Fibroblast of the aortic adventitia (primary cell): ENCODE results near the gene OTX2. TPM values are rescaled to one million over a fixed set of nuclear protein-coding genes. Genes with fewer than 3 reads are reported as not detected.

Experiments used
- DNase-seq: peaks from one replicate; pipeline ENCODE4 v3.0.0-alpha.2; 2010; ENCODE audit warnings: low read depth
- H3K4me3 ChIP-seq: 2 replicates; pipeline ENCODE4 v1.5.1; 2011; ENCODE audit warnings: low read depth, mild to moderate bottlenecking, control low read depth, low read length, moderate library complexity
- total RNA-seq: library from RNA; depleted of rRNA; stranded (reverse); fragments of >200 nt; gene quantifications from 2 replicates; pipeline ENCODE4 v1.2.3, GENCODE V29; 2012; ENCODE audit warnings: low replicate concordance
- TF ChIP-seq, protein P1 (sequence below): IDR thresholded peaks from 2 replicates; pipeline ENCODE4 v1.5.1; 2011; ENCODE audit warnings: mild to moderate bottlenecking, low read length, control low read depth, inconsistent platforms; ENCODE audit not compliant: insufficient read depth

The OTX2 gene
- total RNA-seq, 1 donor = not detected

DNA sequence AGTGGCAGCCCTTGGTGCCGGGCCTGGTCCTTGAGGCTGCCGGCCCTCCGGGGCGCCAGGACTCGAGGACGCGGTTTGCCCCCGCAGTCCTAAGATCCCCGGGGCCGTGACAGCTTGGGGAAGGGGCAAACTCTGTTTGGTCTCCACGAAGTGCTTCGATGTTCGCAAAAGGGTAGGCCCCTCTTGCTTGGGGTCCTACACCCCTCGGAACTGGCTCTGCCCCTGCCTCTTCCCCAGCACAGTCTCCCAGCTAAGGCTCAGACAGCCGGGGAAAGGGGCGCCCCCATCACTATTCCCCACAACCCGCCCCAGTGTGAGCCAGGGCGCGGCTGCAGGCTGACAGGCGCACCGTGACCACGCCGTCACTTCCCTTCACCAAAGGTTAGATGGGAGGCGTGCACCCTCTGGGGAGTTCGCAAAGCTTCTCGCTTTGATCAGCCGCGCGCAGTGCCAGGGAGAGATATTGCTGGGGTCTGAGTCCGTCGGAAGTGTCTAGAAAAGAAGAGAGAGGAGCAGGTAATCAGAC, 7.2 kb upstream of the OTX2 start:
- no peak for DNase-seq
- H3K4me3 ChIP-seq = no peak overlapping the region
- TF ChIP-seq, protein P1, sequence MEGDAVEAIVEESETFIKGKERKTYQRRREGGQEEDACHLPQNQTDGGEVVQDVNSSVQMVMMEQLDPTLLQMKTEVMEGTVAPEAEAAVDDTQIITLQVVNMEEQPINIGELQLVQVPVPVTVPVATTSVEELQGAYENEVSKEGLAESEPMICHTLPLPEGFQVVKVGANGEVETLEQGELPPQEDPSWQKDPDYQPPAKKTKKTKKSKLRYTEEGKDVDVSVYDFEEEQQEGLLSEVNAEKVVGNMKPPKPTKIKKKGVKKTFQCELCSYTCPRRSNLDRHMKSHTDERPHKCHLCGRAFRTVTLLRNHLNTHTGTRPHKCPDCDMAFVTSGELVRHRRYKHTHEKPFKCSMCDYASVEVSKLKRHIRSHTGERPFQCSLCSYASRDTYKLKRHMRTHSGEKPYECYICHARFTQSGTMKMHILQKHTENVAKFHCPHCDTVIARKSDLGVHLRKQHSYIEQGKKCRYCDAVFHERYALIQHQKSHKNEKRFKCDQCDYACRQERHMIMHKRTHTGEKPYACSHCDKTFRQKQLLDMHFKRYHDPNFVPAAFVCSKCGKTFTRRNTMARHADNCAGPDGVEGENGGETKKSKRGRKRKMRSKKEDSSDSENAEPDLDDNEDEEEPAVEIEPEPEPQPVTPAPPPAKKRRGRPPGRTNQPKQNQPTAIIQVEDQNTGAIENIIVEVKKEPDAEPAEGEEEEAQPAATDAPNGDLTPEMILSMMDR = no peak

DNA sequence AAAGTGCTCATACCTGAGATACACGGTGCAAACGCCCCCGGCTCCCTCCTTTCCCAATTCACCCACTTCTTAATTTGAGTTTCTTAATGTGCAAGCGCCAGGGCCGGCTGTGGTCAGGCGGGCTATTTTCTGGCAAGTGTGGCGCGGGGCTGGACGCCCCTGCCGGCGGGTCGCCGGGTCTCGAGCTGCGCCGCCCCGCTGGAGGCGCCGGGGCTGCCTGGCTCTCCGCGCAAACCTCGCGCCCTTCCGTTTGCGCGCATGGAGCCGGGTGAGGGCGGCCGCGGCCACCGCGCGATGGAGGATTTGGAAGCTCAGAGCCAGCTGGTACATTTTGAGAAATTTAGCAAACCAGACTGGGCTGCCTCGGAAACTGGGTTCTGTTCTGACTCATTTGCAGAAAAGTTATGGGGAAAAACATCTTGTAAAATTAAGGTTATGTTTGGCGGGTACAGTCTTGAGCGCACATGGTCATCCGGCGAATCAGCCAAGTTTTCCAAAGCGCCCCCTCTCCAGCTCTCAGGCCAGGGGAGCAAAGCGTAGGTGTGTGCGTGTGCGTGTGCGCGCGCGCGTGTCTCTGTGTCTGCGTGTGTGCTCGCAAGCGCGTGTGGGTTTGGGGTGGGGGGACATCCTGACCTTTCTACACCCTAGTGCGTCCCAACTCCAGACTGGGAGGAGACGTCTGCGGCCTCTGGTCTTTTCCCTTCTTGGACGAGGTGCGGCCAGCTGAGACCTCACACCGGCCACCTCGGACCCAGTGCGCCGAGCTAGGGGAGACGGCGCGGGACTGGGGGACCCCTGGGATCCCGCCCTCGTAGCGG, 6.5 kb upstream of the OTX2 start:
- DNase-seq = no peak
- TF ChIP-seq, protein P1 = no peak

DNA sequence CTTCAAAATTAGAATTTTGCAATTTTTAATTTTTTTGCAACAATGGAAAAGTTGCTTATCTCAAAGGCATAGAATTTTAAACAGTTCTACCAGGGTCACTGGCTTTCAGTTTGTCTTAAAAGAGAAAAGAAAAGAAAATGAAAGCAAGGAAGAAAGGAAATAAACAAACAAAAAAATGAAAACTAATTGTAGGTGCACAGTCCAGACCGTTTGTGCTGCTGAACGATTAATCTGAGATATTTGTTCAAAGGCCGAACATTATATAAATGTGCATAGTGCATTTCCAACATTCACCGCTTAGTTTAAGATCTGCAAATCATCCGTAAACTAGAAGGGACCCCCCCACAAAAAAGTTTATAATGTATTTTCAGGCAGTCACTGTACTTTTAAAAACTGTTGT, 5.5 kb upstream of the OTX2 start:
- TF ChIP-seq, protein P1 = no peak
- no peak for DNase-seq
- no peak overlapping the region for H3K4me3 ChIP-seq

More for the DNA sequence above, 6.5 kb upstream of the OTX2 start:
- no peak overlapping the region for H3K4me3 ChIP-seq

DNA sequence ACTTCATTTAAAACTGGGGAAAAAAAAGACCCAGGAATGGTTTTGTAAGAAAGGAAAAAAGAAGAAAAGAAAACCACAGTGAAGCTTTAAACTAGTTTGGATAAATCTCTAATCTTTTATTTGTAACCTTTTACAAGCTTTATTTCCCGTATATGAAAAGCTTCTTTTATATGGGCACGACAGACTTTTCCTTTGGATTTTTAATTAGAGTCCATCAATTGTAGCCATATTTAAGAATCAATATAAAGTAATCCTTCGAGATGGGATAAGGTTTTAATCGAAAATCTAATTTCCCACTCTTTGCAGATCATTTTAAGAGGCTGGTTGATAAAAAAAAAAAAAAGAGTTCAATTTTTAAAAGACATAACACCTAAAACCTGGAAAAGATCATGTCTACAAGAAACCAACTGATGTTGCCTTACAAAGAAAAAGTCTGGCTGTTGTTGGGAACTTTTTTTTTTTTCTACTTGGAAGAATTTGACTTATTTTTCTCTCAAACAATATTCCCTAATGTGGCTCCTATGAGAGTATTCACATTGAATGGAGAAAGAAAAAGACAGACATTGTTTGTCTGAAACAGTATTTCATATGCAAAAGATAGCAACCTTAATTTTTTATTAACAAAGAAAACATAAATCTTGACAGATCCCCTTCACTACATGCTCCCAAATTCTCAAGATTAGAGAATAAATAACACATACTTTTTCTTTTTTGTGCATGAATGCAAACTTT, 4.9 kb upstream of the OTX2 start:
- TF ChIP-seq, protein P1 = no peak
- no peak overlapping the region for H3K4me3 ChIP-seq
- no peak for DNase-seq

DNA sequence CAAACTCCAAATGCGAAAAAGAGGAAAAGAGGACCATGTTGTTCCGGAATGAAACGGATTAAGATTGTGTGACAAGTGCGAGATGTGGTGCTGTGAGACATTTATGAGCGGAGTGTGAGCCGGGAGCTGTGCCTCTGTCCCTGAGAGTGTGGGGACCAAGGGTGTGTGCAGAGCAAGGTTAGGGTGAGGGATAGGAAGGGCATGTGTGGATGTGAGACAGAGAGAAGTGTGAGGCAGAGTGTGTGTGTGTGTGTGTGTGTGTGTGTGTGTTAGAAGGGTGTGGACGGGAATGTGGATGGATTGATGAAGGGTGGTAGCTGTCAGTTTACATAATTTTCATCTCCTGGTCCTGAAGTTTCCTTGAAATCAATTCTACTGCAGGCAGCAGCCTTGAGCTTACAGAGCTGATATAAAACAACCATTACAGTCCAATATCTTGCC, 4.3 kb upstream of the OTX2 start:
- no peak overlapping the region for H3K4me3 ChIP-seq
- TF ChIP-seq, protein P1 = no peak
- DNase-seq = no peak

DNA sequence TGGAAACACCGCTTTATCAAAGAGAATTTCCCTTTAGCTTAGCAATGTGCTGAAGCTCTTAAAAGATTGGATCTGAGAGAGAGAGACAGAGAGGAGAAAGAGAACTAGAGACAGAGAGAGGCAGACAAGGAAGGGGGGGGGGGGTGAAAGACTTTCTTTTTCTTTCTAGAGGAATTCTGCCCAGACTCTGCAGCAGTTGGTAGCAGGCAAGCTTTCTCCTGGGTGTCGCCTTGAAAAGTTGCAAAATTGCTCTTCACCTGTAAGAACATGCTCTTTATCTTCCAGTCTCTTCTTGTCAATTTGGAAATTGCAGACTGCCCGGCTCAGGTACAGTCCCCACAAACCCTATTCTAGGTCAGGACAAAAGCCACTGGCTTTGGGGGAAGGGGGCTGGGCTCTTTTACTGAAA, 2.9 kb upstream of the OTX2 start:
- H3K4me3 ChIP-seq = no peak overlapping the region
- TF ChIP-seq, protein P1 = no peak
- DNase-seq = no peak
